Renal cortex interstitium (tissue), 11 donors: ENCODE results near the gene COLGALT1. TPM values are rescaled to one million over a fixed set of nuclear protein-coding genes. Genes with fewer than 3 reads are reported as not detected.
A peak's percentile ranks its signal among the peaks of the same experiment; 100 is the strongest.

ENCODE experiments used
- DNase-seq, 11 donors: peaks; one replicate each; pipeline ENCODE4 v3.0.0-alpha.2; 2013; ENCODE audit warnings: low read depth in 9 of 11, low spot score in 4 of 11; ENCODE audit errors: extremely low read depth in 1 of 11
- polyA plus RNA-seq, 3 donors: library from polyadenylated mRNA; unstranded; fragments of 120-200 nt; gene quantifications; one replicate each; pipeline ENCODE4 v1.2.1, GENCODE V29; 2013; ENCODE audit not compliant: insufficient read length in 3 of 3

COLGALT1 gene
- polyA plus RNA-seq, 3 donors: 44.8 to 58.0 (median 52.9) TPM

DNA sequence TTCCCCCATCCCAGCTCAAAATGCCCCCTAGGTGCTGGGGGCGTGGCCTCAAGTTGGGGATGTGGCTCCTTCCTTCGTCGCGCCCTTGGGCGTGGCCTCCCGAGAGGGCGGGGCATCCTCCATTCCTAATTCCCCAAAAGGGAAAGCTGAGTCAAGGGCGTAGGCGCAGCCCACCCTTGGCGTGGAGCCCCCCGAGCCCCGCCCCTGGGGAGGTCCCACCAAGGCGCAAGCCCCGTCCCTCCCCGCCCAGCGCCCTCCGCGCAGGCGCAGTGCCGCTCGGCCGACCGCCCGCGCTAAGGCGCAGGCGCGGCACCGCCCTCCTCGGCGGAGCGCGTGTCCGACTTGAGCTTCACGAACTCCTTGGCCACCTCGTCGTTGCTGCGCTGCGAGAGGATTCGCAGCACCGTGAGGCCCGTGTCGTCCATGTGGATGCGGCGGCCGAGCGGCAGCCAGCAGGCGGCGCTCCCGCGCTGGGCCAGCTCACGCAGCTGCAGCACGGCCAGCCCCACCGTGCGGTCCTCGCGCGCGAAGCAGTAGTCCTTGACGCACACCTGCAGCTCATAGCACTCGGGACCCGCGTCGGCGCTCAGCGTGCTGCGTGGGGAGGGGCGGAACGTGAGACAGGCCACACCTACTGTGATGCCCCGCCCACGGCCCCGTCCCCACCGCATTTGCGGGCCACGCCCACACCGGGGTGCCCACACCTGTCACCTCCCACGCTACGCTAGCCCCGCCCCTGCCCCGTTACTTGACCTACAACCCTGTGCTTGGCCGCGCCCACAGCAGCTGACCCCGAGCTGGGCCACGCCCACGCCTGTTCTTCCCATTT lies 50.5 kb downstream of the COLGALT1 start:
- DNase-seq: peak; percentile 62 to 82 (median 75)

DNA sequence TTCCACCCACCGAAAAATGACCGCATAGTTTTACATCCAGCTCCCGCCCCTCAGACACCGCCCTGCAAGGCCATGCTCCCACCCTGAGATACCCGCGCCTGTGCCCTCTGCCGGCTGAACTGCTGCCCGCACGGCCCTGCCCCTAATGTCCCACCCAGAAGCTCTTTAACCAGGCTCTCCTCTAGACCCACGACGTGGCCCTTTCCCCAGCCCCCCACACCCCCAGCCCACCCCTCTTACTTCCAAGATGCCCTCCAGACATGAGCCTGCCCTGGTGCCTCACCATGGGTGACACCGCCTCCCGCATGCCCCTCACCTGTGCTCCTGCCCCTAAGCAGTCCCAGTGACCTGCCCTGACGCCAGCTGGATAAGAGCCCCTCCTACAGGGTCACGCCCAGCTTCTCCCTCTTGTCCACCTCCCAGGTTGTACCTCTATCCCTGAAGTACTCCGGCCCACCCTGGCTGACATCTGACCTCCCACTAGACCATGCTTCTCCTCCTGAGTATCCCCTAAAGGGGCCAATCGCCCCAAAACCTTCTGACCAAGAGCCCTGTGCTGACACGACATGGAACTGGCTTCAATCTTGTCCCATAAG lies 51.2 kb downstream of the COLGALT1 start:
- DNase-seq: no peak

DNA sequence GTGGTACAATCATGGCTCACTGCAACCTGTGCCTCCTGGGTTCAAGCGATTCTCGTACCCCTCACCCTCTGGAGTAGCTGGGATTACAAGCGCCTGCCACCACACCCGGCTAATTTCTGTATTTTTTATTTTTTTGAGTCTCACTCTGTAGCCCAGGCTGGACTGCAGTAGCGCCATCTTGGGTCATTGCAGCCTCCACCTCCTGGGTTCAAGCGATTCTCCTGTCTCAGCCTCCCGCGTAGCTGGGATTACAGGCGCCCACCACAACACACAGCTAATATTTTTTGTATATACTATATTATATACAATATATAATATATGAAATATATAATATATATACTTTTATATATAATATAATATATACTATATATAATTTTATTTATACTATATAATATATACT lies 52.5 kb downstream of the COLGALT1 start:
- DNase-seq: no peak

DNA sequence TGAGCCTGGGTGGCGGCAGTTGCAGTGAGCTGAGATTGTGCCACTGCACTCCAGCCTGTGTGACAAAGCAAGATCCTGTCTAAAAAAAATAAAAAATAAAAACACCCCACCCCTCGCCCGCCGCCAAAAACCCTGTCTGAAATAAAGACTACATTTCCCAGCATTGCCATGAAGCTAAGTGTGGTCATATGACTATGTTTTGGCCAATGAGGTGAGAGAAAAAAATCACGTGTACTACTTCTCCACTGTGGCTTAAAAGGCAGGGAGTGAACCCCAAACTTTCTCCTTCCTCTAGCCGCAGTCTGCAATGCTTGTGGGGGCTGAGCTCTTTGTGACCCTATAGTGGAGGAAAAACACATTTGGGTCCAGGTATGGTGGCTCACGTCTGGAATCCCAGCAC lies 54.9 kb downstream of the COLGALT1 start:
- no peak for DNase-seq

DNA sequence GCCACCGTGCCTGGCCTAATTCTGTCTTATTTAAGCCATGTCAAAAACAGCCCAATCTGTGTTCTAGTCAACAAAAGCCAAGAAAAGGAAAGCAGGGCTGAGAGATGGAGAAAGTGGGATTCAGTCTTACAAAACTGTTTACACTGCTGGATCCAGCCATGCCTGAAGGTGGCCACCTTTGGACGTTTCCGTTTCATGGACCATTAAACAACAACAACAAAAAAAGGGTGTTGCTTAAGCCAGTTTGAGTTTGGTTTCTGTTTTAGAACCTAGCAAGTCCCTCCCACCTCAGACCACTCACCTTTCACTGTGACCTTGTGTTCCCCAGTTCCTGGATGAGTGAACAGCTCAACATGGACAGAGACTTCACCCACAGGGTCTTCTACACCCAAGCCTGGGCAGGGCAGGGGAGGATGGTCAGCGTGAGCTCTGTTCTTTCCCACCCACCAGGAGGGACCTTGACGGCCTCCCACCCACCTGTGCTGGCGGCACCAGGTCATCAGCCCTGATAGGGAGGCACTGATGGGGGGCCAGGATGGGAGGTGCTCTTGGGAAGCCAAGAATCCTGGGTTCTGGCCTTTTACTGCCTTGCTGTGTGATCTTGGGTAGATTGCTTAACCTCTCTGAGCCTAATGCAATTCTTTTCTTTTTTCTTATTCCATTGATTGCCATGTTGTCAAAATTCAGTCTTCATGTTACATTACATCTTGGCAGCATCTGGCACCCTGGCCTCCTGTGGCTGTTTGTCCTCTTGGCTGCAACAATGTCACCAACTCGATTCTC lies 56.2 kb downstream of the COLGALT1 start:
- peak in 4 of 11 donors; percentile 15 to 41 (median 38) for DNase-seq

DNA sequence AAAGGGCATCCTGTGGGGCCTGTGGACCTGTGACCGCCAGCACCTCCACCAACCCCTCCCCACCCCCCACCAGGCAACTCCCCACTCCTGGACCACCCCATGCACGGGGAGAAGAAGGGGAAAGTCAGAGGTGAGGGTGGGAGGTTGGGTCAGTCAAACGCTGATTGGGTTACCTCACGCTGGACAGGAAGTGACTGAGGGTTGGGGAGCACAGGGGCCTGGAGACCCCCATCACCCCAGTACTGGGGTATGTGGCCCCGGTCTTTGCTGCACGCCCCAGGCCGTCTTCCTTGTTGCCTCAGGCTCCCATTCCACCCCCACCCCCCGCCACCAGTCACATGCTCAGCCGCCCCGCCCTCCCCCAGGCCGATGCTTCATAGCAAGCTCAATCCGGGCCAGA lies 59.0 kb downstream of the COLGALT1 start:
- DNase-seq: no peak

DNA sequence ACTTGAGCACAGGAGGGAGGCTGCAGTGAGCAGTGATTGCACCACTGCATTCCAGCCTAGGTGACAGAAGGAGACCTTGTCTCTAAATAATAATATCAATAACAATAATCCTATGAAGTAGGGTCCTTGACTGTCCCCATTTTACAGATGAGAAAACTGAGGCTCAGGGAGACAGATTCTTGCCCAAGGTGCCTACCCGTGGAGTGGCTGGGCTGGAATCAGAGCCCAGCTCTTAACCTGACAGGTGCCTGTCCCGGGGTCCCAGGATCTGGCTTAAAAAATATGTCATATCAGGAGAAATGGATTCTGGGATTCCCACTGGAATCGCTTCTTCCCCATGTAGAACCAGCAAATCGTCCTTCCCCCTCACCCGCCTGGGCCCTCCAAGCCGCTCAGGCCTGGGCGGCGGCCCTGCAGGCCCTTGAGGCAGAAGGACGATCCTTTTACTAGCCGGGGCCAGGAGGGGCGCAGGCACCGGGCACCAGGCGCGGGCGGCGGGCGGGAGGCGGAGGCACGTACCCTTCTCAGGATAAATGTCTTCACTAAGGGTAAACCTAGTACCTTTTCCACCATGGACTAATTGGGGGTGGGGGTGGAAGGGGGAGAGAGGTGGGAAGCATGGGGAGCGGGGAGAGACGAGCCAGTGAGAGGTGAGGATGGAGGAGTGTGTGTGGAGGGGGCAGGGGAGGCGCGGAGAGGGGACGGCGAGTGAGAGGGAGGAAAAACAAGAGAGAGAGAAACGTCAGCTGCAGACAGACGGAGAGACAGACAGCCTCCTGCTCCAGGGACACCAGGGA lies 60.6 kb downstream of the COLGALT1 start:
- DNase-seq: no peak

DNA sequence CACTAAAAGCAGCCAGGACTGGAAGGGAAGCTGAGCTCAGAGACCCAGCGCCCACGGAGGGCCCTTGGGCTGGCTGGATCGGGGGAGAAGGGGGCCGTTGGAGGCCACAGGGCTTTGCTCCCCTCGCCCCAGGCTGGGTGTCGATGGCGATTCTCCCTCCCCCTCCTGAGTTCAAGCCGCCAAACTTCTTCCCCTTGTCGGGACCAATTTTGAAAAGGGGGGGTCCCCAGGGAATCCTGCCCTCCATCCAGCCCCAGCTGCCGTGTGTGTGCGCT lies 61.2 kb downstream of the COLGALT1 start:
- DNase-seq: no peak

DNA sequence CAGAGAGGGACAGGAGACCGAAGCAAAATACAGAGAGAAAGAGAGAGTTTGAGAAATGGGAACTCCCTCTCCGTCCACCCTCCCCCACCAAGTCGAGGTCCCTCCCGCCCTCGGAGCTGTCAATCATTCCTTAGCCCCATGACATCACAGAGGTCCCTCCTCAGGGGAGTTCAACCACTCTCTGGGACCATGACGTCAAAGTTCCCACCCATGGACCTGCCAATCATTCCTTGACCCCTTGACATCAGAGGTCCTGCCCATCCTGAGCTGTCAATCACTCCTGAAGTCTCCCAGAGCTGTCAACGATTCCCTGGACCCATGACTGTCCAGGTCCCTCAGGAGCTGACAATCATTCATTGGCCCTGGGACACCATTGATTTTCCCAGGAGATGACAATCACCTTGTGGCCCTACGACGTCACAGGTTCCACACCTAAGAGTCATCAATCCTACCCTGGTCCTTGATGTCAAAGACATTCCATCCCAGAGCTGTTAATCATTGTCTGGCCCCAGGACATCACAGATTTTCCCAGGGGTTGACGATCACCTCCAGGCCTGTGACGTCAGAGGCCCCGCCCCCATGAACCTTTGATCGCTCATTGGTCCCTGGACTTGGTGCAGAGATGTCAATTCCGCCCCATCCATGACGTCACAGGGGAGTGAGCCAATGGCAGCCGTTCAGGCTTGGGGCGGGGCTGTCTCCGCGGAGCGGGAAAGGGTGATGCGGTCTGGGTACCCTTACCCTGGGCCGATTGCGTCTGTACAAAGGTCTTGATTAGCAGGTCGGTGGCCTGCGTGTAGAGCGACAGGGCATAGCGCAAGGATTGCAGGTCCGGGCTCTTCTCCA lies 61.7 kb downstream of the COLGALT1 start:
- DNase-seq: no peak

DNA sequence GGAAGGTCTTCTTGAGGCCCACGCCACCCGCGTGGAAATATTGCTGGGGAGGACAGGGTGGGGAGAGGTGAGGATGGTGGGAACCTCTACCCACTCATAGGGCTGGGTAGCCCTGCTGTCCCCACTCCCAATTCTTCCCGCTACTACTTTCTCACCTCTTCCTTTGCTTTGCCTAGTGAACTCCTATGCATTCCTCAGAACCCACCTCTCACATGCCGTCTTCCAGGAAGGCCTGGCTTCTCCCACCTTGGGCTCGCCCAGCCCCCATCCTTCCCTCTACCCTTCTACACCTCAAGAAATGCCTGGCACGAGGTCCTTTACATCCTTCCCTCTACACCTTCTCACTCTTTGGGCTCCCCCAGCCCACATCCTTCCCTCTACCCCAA lies 62.4 kb downstream of the COLGALT1 start:
- DNase-seq: no peak

DNA sequence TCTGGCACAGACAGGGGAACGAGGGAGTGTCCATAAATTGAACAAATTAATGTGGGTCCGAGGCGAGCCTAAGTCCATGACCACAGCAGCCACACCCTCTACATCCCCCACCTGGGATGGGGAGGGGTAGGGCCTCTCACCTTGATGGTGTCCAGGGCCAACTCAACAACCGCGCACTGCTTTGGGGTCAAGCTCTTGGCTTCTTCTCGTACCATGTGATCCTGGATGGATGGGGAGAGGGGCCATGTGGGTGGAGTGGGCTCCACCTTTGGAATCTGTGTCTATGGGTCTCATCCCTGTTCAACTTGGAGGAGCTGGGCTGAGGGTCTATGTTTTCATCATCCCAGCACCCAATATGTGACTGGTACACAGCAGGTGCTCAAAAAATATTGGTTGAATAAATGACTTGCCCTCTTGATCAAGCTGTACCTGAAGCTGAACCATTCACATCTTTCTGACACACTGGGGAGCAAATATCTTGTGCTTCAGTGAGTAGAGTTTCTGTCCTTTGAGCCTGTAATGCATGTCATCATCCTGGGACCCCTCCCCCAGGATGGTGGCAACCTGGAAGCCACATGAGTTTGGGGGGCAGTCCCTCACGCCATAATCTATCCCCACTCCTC lies 62.9 kb downstream of the COLGALT1 start:
- DNase-seq: no peak

DNA sequence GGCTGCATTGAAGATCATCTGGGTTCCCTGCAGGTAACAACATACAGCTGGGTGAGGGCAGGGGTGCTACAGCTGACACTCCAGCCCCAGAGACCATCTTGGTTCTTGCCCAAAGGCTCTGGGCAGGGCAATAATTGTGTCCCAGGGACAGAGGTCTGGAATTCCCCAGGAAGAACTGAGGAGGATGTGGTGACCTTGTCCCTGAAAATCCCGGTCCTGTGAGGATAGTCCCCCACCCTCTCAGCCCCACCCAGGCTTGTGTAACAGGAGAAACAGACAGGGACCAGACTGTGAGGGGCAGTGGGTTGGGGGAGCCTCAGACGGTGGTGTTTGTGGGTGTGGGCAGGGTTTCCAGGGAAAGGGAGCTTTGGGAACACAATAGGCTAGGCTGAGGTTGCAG lies 63.5 kb downstream of the COLGALT1 start:
- no peak for DNase-seq

DNA sequence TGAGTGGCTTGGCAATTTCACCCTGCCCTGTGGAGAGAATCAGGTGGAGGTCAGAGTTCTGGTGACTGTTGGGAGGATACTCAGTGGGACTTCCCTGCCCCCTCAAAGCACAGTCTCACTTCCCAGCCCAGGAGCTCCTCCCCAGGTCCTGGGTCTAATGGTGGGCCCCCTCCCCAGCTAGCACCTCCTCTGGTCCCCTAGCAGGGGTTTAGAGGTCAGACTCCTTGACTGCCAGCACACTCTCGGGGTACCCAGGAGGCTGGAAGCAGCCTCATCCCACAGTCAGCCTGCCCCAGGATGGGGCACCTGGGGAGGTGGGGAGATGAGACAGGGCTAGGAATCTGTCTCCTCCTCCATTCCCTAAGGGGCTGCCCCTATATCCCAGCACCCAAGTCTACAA lies 65.2 kb downstream of the COLGALT1 start:
- DNase-seq: no peak

DNA sequence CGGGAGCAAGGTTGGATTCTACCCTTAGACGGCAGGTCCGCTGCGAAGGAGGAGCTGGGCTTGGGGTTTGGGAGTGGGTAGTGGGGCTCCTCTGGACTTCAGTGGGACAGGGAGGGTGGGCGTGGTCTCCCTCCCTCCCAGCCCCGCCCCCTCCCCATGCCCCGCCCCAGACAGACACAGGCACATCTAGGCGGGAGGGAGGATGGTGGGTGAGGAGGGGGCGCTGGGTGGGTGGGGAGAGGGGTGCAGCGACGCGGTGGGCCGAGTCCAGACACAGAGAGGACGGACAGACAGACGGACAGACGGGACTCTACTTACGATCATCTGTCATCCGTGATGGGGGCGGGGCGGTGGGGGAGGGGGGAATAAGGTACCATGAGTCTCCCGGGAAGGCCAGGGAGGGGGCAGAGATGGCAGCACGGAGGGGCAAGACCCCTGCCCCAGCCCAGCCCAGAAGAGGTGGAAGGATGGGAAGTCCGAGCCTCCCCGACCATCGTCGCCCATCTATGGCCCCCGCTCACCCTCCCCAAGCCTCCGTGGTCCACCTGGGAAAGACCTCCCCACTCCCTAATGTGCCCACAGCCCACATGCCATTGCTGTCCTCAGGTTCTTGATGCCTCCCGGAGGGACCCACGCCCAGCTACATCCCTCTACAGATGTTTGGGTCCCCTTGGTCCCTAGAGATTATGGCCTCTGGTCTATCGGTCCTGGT lies 67.9 kb downstream of the COLGALT1 start:
- DNase-seq: no peak

DNA sequence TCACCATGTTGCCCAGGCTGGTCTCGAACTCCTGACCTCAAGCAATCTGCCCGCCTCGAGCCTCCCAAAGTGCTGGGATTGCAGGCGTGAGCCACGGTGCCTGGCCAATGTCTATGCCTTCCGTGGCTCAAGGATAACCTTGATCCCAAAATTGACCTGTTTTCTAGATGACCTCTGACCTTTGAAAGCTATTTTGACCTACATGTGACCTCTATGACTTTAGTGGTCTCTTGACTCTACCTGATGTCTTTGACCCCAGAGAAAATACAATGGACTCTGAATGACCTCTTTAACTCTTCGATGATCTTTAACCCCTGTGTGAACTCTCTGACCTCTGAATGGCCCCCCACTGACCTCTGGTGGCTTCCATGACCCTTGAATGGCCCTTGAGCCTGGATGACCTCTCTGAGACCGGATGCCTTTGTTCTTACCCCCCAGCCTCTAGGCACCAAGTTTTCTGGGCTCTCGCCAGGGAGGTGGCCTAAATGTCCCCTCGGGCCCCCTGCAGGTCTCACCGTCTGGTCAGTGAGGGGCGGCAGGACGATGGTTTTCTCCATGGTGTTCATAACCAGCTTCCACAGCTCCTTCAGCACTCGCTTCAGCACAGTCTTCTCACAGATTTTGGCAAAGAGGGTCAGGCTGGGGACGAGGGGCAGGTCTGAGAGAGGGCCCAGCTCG lies 69.0 kb downstream of the COLGALT1 start:
- no peak for DNase-seq

DNA sequence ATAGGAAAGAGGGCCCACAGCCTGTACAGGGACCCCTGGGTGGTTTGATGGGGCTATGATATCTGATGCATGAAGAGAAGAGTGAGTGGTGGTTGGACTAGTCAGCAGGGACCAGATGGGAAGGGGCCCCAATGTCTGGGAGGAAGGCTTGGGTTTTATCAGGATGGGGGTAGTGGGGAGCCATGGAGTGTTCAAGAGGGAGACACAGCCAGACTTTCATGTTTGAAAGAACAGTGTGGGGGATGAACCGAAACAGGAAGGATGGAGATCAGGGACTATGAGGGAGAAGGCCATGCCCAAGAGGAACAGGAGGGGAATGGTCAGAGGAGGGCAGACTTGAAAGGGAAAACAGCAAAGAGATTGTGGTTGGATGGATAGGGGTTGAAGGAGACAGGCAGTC lies 69.6 kb downstream of the COLGALT1 start:
- no peak for DNase-seq

DNA sequence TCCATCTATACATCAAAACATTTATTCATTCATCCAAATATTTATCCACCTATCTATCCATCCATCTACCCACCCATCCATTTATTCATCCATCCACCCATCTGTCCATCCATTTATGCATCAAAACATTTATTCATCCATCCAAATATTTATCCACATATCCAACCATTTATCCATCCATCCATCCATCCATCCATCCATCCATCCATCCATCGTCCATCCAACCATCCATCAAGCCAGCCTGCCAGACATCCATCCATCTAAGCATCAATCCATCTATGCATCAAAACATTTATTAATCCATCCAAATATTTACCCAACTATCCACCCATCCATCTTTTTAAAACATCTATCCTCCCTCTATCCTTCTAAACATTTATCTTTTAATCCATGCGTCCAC lies 70.5 kb downstream of the COLGALT1 start:
- DNase-seq: no peak
